Stimulated activated CD8-positive, alpha-beta memory T cell treated with anti-CD3 and anti-CD28 coated beads, Interleukin-4, amount 100 ng/mL, for 48 hours (primary cell): ENCODE data around the gene TMEM52.

ENCODE experiments used
- DNase-seq: peaks from one replicate; pipeline ENCODE4 v3.0.0-alpha.2; 2020

Gene TMEM52

DNA sequence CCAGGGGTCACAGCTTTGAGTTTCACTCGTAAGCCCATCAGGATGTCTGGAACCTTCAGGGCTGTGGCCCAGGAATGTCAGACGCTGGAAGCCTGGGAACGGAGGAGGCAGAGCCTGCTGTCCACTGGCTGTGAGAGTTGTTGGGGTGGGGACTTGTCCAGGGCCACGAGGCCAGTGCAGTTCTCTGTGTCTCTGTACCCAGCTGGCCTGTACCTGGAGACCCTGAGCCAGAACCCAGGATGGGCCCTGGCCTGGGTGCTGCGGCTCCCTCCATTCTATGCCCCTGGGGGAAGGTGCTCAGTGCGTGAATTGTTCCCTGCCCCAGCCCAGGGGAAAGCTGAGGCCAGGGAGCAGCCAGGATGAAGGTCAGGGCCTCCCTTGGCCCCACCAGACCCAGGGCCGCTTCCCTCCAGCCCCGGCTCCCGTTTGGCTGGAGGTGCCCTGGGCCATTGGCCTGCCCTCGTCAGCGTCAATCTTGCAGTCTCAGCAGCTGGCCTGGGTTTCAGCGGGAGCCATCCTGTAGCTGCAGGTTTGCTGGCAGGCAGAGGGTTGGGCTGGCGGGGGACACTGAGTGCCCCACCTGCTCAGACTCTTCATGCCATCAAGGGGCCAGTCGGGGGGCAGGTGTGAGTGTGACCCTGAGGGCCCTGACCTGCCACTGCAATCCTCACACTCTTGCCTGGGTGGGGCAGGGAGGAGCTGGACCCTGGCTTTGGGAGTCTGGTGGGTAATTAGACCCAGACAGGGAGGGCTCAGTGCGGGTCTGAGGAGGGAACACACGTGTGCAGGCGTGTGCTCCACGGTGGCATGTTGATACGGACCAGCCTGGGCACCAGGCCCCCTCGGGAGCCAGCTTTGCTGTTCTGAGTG is 4.7 kb downstream of the TMEM52 start:
- DNase-seq: no peak

DNA sequence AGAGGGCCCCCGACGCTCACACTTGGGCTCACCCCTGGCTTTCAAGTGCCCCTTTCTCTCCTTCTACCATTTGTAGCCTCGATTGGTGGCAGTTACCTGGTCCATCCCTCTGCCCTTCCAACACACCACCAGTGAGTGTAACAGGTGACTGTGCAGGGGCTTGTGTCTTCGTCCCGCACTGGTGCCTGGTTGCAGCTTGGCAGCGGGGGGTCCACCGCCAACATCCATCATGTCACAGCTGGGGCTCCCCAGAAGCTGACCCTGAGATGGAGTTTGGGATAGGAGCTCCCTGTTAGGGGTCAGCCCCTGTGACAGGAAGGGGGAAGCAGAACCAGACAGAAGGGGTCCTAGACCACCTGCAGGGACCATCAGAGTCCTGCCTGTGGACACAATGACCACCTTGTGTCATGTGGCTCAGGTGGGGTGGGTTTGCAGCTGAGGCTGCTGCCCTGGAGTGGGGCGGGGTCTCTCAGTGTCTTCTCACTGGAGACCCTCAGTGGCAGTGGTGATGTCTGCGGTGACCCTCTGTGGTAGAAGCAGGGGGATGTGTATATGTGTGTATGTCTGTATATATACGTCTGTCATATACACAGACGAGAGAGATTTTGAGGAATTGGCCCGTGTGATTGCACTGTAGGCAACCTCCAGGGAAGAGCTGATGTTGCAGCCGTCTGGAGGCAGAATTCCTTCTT is 7.6 kb downstream of the TMEM52 start:
- no peak for DNase-seq

DNA sequence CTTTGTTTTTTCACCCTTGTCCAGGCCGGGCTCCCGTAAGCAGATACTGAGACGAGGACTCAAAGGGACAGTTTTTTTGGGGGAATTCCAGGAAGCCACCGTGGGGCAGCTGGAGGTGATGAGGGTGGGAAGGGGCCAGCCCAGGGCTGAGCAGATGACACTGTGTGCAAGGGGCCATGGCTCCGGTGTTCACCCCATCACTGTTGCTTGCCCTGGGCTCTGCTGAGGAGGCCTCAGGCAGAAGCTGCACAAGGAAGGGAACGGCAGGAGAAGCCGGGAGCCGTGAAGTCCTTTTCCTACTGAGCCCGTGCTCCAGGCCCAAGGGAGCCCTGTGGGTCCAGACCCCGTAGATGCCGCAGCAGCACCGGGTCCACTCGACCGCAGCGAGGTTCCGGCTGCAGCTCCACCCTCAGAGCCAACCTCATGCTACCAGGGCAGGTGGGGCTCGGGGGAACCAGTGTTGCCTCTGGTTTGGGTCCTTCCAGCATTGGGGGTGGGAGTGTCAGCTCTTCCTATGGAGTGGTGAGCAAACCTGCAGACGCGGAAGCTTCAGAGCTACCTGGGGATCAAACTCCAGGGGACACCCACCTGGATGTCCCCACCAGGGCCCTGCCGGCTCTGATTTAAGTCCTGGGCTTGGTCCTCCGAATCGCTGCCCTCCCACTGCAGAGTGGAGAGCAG is 8.3 kb downstream of the TMEM52 start:
- DNase-seq: no peak

DNA sequence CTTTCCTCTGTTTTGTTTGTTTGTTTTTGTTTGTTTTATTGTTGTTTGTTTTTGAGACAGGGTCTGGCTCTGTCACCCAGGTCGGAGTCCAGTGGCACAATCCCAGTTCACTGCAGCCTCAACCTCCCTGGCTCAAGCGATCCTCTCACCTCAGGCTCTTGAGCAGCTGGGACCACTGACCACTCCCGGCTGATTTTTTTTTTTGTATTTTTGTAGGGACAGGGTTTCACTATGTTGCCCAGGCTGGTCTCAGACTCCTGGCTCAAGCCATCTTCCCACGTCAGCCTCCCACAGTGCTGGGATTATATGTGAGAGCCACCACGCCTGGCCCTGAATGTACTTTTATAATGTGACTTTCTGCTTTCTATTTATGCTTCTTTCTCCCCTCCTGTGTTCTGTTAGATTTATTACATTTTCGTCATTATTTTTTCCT is 9.0 kb downstream of the TMEM52 start:
- no peak for DNase-seq

DNA sequence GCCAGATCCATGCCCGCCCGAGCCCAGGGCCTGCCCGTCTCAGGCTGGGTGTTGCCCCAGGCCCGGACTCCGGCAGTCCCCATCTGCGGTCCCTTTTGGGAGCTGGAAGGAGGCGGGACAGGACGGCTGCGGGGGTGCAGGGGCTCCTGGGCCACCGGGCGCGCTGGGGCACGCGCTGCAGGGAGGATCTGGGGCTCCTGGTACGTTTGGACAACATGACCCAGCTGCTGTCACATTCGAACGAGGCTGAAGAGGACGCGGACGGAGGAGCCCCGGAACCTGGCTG is 10.6 kb downstream of the TMEM52 start:
- DNase-seq: no peak

DNA sequence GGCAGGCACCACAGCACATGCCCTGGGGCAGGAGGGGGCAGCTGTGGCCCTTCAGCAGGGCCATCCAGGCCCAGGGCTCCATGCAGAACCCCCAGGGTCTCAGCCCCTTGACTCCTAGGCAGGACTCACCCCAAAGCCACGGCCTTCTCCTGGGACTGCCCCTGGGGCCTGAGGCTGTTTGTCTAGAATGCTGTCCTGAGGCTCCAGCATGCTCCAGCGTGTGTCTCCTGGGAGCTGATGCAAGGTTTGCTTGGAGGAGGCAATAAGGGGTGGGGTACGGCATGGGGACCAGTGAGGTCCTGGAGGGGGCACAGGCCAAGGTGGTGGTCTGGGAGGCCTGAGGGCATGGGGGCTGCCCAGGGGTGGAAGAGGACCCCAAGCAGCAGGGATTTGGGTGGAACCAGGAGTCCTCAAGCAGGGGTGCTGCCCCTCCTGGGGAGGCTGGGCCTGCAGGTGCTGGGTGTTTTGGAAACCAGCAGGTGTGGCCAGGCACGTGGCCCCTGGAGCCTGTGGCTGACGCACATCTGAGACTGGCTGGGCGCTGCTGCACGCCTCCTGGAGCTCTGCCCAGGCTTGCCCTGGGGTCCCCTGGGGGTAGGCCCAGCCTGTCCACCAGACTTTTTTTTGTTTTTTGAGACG is 11.9 kb downstream of the TMEM52 start:
- DNase-seq: no peak

DNA sequence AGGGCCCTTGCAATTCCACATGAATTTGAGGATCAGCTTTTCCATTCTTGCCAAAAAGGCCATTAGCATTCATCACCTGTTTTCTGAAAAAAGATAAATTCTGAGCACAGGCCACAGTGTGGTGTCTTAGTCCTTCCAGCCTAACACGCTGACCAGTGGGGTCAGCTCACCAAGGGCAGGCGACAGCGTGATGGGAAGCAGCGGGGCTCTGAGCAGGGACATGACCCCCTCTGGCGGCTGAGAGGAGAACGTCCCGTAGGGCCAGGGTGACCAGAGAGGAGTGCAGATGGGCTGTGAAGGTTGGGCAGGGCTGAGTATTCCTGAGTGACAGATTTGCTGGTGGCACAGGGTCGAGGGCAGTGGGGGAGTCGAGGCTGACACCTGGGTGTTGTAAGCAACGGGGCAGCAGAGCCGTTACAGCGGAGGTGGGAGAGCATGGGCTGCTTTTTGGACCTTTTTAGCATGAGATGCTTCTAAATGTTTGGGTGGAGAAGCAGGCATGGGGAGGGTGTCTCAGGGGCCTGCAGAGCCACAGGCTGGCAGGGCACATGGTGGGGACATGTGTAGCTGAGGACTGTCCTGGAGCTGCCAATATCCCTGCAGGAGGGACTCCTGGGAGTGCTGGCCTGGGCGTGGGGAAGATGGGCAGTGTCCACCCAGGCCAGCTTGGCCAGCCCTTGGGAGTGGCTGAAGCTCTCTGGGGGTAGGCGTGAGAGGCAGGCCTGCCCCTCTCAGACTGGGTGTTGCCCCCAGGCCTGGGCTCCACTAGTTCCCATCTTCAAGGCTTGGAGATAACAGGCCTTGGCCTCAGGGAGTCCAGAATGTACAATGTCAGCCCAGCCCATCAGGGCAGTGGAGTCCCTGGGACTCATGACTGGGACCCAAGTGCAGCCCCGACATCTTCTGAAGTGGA is 12.6 kb downstream of the TMEM52 start:
- DNase-seq: peak; percentile 85

DNA sequence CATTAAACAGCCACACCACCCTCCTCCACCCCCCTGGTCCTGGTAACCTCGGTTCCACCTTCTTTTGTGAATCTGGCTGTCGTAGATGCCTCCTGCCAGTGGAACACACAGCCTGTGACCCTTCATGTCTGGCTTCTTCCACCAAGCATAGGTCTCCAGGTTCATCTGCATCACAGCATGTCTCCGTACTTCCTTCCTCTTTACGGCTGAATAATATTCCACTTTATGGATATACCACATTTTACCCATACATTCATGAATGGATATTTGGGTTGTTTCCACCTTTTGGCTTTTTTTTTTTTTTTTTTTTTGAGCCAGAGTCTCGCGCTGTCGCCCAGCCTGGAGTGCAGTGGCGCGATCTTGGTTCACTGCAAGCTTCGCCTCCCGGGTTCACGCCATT is 15.9 kb downstream of the TMEM52 start:
- no peak for DNase-seq

DNA sequence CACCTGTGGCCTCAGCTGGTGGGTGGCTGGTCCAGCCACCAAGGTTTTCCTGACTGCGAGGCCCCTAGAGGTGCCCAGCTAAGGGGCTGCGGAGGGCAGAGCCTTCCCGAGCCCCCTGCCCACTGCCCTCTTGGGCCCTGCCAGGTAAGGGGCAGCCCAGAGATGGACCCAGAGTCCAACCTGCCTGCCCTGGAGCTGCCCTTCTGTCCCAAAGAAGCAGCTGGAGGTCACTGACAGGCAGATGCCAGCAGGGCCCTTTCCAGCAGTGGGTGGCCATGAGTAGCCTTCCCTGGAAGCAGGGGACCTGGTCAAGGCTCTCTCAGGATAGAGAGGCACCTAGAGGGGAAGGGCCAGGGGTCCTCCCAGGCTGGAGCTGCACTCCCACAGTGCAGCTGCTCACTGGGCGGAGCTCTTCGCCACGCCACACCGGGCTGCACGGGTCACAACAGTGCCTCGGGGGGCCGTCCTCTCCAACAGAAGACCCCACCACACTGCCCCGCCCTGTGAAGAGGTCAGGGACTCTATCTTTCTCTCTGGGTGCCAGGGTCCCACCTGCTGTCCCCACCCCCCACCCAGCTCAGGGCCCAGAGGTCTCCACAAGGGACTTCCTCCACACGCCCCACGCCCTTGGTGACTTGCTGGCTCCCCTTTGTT is 17.3 kb downstream of the TMEM52 start:
- no peak for DNase-seq

DNA sequence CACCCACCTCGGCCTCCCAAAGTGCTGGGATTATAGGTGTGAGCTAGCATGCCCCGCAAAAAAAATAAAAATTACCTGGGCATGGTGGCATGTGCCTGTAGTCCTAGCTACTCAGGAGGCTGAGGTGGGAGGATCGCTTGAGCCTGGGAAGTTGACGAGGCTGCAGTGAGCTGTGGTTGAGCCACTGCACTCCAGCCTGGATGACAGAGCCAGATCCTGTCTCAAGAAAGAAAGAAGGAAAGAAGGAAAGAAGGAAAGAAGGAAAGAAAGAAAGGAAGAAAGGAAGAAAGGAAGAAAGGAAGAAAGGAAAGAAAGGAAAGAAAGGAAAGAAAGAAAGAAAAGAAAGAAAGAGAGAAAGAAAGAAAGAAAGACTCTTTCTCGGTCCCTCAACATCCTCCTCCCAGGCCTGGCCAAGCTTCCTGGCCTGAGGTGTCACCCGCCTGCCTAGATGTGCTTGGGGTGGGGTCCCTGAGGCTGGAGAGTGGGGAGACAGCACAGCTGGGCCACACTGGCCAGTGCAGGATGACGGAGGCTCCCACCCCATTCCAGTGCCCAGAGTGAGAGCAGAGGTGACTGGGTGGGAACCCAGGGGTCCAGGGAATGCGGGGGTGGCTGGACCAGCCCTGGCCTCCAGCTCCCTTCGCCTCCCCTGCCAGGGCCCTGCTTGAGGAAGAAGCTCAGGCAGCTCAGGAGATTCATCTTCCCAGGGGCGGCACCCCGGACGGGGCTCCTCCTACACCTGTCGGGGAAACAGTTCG is 18.0 kb downstream of the TMEM52 start:
- DNase-seq: no peak

DNA sequence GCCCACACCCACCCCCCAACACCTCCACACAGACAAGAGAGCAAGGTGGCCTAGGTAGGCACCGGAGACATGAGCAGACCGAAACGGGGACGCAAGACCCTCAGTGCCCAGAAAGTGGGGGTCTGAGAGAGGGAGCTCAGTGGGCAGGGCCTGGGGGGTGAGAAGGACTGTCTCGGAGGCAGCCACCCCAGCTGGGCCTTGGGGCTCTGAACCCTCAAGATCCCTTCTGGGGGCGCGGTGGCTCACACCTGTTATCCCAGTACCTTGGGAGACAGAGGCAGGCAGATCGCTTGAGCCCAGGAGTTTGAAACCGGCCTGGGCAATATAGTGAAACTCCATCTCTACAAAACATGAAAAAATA is 19.1 kb downstream of the TMEM52 start:
- DNase-seq: no peak

DNA sequence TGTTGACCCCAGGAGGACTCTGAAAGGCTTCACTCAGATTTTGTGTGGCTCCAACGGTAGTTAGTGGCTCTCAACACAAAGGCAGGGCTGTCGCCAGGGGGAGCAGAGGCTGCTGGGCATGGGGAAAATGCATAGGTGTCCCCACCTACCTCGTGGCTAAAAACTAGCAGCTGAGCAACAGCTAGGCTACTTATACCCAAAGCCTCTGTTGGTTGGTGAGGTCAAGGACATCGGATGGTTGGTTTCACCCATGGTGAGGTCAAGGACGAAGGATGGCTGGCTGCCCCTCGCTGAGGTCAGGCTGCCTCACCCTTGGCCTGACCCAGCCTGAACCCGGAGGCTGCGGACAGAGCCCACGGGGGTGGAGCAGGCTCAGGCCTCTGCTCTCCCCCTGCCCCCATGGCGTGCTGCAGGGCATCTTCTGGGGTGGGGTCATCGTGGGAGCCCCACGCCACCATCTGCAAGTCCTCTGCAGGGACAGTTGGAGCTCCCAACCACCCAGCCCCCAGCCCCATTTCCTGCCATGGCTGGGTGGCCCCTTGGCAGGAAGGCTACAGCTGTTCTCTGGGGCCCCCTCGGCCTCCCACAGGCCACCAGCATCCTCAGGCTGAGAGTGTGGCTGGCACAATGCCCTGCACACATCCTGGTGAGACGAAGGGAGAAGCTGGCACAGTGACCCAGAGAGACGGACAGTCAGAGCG is 19.7 kb downstream of the TMEM52 start:
- peak; percentile 49 for DNase-seq

DNA sequence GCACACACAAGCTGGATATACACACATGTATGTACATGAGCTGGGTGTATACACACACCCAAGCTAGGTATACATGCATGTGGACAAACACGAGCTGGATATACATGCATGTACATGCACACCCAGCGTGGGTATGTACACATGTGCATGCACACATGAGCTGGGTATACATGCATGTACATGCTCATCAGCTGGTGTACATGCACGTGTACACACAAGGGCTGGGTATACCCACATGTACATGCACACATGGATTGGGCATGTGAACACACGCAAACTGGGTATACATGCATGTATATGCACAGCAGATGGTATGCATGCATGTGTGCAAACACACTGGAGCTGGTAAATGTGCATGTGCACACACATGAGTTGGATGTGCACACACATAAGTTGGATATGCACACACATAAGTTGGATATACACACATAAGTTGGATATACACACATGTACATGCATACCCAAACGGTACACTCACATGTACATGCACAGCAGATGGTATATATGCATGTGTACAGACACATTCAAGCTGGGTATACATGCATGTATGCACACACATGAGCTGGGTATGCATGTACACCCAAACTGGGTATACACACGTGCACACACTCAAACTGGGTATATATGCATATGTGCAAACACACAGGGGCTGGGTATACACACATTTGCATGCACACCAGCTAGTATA is 20.7 kb downstream of the TMEM52 start:
- DNase-seq: no peak

DNA sequence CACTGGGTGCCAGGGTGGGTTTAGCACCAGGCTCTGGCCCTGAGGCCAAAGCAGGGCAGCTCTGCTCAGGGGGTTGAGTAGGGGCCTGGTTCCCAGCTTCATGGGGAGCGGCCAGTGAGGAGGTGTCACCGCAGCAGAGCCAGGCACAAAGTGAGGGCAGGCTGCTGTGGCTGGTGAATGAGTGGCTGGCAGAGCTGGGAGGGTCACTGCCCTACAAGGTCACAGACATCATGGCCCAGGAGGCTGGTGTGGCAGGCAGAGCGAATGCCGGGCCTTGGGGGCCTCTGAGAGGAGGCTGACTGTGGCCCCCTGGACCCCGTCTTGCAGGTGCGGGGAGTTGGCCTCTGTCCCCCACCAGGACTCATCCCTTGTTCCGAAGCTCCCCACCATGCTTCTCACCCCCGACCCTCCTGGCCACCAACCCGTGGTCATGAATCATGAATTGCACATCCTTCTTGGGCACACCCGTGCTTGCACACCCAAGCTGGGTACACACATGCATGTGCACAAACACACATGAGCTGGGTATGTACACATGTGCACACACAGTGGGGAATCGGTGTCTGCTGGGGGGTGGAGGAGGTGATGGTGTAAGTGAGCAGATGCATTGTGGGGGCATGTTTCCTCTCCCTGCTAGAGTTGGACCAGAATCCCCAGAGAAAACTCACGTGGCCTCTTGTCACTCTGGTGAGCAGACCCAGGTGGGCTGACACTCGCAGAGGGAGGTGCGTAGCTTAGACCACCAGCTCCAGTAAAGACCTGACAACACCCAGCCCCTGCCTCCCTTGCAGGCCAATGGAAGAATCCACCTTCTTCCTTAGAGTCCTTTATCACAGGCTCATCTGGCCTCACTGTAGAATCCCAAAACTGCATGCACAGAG is 23.4 kb downstream of the TMEM52 start:
- DNase-seq: no peak

DNA sequence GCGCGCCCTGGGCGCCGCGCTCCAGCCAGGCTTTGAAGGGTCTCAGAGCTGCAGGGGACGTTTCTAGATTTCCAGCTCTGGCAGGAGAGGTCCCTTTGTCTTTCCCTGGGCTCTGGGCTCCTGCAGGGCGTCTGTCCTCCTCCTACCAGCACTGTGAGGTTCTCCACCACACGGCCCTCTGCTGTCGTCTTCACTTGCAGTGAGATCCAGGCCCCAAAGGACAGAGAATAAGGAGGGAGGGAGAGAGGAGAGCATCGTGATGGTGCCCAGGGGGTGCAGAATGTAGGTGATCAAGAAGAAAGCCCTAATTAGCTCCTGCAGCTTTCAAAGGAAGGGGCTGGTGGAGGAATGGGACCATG is 24.0 kb downstream of the TMEM52 start:
- DNase-seq: no peak

DNA sequence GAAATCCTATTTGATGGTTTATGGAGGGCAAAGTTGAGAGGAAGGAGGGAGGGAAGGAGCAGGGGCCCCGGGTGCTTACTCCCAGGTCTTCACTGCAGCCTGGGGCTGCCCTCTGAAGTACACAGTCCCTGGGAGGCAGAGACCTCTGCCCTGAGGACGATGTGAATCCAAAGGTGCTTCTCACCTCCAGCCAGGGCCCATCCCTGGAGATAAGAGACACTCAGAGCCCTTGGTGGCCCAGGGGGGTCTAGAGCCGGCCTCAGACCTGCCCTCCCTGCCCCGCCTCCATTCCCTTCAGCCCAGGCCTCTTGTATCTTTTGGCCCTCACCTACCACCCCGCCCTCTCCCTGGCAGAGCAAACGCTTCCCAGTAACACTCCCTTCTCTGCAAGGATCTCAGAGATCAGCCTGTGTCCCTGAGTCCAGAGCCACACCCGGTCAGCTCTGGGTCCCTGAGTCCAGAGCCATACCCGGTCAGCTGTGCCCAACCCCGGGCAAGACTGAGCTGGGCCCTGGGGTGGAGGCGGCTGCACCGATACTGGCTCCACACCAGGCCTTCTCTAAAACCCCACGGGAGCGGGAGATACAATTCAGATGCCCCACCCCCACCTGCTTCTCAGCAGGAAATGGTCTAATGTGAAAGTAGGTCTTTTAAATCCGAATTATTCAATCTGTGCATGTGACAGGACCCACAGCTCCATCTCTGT is 24.6 kb downstream of the TMEM52 start:
- no peak for DNase-seq

DNA sequence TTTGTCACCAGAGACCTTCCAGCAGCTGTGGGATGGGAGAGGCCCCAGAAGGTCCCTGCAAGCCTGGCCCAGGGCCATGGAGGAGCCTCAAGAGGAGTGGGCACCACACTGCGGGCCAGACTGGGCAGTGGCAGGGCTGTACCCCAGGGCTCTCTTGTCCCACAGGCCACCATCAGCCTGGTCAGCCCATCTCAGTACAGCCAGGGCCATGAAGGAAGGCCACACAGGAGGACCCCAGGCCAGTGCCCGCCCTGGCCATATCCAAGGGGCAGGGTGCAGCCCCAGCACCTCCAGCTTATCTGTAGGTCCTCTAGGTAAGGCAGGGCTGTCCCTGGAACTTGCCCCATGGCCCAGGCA is 25.1 kb downstream of the TMEM52 start:
- DNase-seq: no peak

DNA sequence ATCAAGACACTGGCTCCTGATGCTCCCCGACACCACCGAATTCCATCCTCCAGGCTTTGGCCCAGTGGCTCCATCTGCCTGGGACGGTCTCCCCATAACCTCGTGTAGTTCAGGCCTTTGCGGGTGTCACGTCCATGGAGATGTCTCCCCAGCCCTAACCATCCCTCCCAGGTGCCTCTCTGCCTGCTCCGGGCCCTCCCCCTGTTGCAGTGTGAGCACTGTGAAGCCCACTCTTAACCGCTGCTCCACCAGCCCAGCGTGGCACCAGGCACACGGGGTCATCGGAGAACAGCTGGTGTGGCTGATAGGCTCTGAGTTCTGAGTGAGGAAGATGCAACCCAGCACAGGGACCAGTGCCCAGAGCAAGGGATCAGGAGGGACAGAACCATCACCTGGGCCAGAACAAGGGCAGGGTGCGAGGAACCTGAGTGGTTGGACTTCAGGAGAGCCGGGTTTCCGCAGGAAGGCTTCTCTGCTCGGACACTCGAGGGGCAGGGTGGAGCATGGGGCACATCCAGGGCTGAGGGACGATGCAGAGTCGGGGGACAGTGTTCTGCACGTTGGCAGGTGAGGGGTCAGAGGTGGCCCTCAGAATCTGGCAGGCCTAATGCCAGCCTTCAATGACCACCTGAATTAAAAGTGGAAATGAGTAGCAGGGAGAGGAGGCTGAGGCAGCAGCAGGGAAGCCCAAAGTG is 25.6 kb downstream of the TMEM52 start:
- DNase-seq: no peak
